Mesendoderm (in vitro differentiated cells): ENCODE results near the gene ZNF132. TPM values are rescaled to one million over a fixed set of nuclear protein-coding genes. Genes with fewer than 3 reads are reported as not detected.

Experiments used
- DNase-seq: peaks from one replicate; pipeline ENCODE4 v3.0.0; 2013
- H2AK5ac ChIP-seq: 2 replicates; pipeline ENCODE4 v1.6.1; 2013; ENCODE audit warnings: low read length, inconsistent platforms
- H2BK120ac ChIP-seq: 2 replicates; pipeline ENCODE4 v1.6.1; 2013; ENCODE audit warnings: low read depth, mild to moderate bottlenecking, low read length, moderate library complexity, mixed read lengths
- H2BK15ac ChIP-seq: replicated peaks from 2 replicates; pipeline ENCODE4 v1.6.1; 2013; ENCODE audit warnings: low read depth, mild to moderate bottlenecking, moderate library complexity
- H2BK5ac ChIP-seq: 2 replicates; pipeline ENCODE4 v1.6.1; 2013; ENCODE audit warnings: low read length, inconsistent platforms
- H3K18ac ChIP-seq: 2 replicates; pipeline ENCODE4 v1.6.1; 2013; ENCODE audit warnings: mild to moderate bottlenecking, low read length, mixed read lengths
- H3K23ac ChIP-seq: one replicate; pipeline ENCODE4 v1.6.1; 2013; ENCODE audit warnings: low read length
- H3K27ac ChIP-seq: 2 replicates; pipeline ENCODE4 v1.5.1; 2013; ENCODE audit warnings: low read depth, mild to moderate bottlenecking, inconsistent platforms, low read length, moderate library complexity
- H3K27me3 ChIP-seq: 2 replicates; pipeline ENCODE4 v1.6.1; 2013; ENCODE audit warnings: low read length, control low read depth, mild to moderate bottlenecking, inconsistent platforms; ENCODE audit not compliant: insufficient read depth, poor library complexity
- H3K36me3 ChIP-seq: 2 replicates; pipeline ENCODE4 v1.6.1; 2013; ENCODE audit warnings: low read length, inconsistent platforms; ENCODE audit not compliant: control insufficient read depth, insufficient read depth
- H3K4ac ChIP-seq: one replicate; pipeline ENCODE4 v1.6.1; 2013; ENCODE audit warnings: low read depth, mild to moderate bottlenecking, low read length, moderate library complexity
- H3K4me1 ChIP-seq: 2 replicates; pipeline ENCODE4 v1.6.1; 2013; ENCODE audit warnings: low read depth, low read length, inconsistent platforms; ENCODE audit not compliant: control insufficient read depth
- H3K4me2 ChIP-seq: 2 replicates; pipeline ENCODE4 v1.6.1; 2013; ENCODE audit warnings: low read length
- H3K4me3 ChIP-seq: 2 replicates; pipeline ENCODE4 v1.5.1; 2013; ENCODE audit warnings: mild to moderate bottlenecking, low read length
- H3K56ac ChIP-seq: one replicate; pipeline ENCODE4 v1.6.1; 2013; ENCODE audit warnings: low read length
- H3K79me1 ChIP-seq: 2 replicates; pipeline ENCODE4 v1.6.1; 2013; ENCODE audit warnings: low read length, inconsistent platforms
- H3K79me2 ChIP-seq: 2 replicates; pipeline ENCODE4 v1.6.1; 2013; ENCODE audit warnings: mild to moderate bottlenecking, low read length; ENCODE audit not compliant: control insufficient read depth, insufficient read depth
- H3K9ac ChIP-seq: 2 replicates; pipeline ENCODE4 v1.6.1; 2013; ENCODE audit warnings: low read length, inconsistent platforms
- H4K5ac ChIP-seq: one replicate; pipeline ENCODE4 v1.6.1; 2013; ENCODE audit warnings: low read length
- H4K8ac ChIP-seq: one replicate; pipeline ENCODE4 v1.6.1; 2013; ENCODE audit warnings: low read depth, mild to moderate bottlenecking, control low read depth, low read length, moderate library complexity
- WGBS: extraction: QIAGEN DNeasy Blood & Tissue Kit; methylation state at CpG from one replicate; pipeline ENCODE4 v1.1.7; 2013; ENCODE audit warnings: low lambda C conversion rate, missing lambda C conversion rate; ENCODE audit not compliant: insufficient coverage; ENCODE audit errors: extremely low coverage; 5-methylcytosine and 5-hydroxymethylcytosine counted together
- small RNA-seq: library from polyadenylated mRNA; stranded (forward); fragments of <200 nt; extraction: miRNeasy Mini kit (QIAGEN cat#:217004); gene quantifications from one replicate; pipeline ENCODE3, GENCODE V24; 2013; ENCODE audit not compliant: insufficient read depth

ZNF132 gene

GRCh38 chr19:58385891-58386575 is 53.9 kb downstream of the ZNF132 start:
- no CpG with 5 or more reads among the region's 36 CpGs for whole genome bisulfite sequencing
- no peak for DNase-seq

GRCh38 chr19:58385313-58385890 is 54.6 kb downstream of the ZNF132 start:
- Histone ChIP-seq H3K79me1 (peaks cover 8% of the 10 kb centered on the region), H3K27me3 (no peaks in the 10 kb centered on the region), H3K79me2 (peaks cover 23% of the 10 kb centered on the region), H3K4me2 (peak overlapping the region; percentile 49), H3K27ac (no peak overlapping the region), H3K4me1 (peaks cover 6% of the 10 kb centered on the region), H4K8ac (no peak overlapping the region), H2AK5ac (no peak overlapping the region), H3K4ac (no peak overlapping the region), H3K36me3 (peaks cover 6% of the 10 kb centered on the region), H3K23ac (no peak overlapping the region), H4K5ac (peak overlapping the region; percentile 84), H3K4me3 (no peak overlapping the region), H3K56ac (peak overlapping the region; percentile 98), H3K18ac (no peak overlapping the region), H2BK15ac (no peak overlapping the region), H2BK5ac (no peak overlapping the region), H3K9ac (peak overlapping the region; percentile 92), H2BK120ac (no peak overlapping the region)
- no CpG with 5 or more reads among the region's 9 CpGs for WGBS
- no peak for DNase-seq

More at GRCh38 chr19:58385891-58386575, 53.9 kb downstream of the ZNF132 start:
- H4K5ac ChIP-seq = peak overlapping the region; percentile 84
- H3K18ac ChIP-seq = peak overlapping the region; percentile 51
- H3K4ac ChIP-seq = peak overlapping the region; percentile 94
- H3K4me3 ChIP-seq = peak overlapping the region; percentile 64
- peak overlapping the region; percentile 52 for H2BK5ac ChIP-seq
- H3K27me3 ChIP-seq = no peaks in the 10 kb centered on the region
- H4K8ac ChIP-seq = no peak overlapping the region
- H3K4me1 ChIP-seq = peaks cover 6% of the 10 kb centered on the region
- H3K56ac ChIP-seq = peak overlapping the region; percentile 98
- H3K36me3 ChIP-seq = peaks cover 9% of the 10 kb centered on the region
- H3K79me1 ChIP-seq = peaks cover 10% of the 10 kb centered on the region
- peak overlapping the region; percentile 49 for H3K4me2 ChIP-seq
- H3K79me2 ChIP-seq = peaks cover 27% of the 10 kb centered on the region
- H3K27ac ChIP-seq = peak overlapping the region; percentile 87
- H3K23ac ChIP-seq = peak overlapping the region; percentile 52
- no peak overlapping the region for H2BK120ac ChIP-seq
- H2BK15ac ChIP-seq = no peak overlapping the region
- peak overlapping the region; percentile 57 for H2AK5ac ChIP-seq
- H3K9ac ChIP-seq = peak overlapping the region; percentile 92

GRCh38 chr19:58382997-58383603 is 56.9 kb downstream of the ZNF132 start:
- WGBS = no CpG with 5 or more reads among the region's 6 CpGs
- Histone ChIP-seq H3K18ac (no peak overlapping the region), H3K27me3 (no peaks in the 10 kb centered on the region), H3K4me2 (no peak overlapping the region), H2BK120ac (no peak overlapping the region), H3K9ac (no peak overlapping the region), H3K79me1 (peaks cover 8% of the 10 kb centered on the region), H2BK5ac (no peak overlapping the region), H3K56ac (no peak overlapping the region), H4K5ac (no peak overlapping the region), H2BK15ac (no peak overlapping the region), H3K36me3 (peaks cover under 1% of the 10 kb centered on the region), H3K4ac (no peak overlapping the region), H4K8ac (no peak overlapping the region), H3K79me2 (peaks cover 10% of the 10 kb centered on the region), H3K4me1 (peaks cover 5% of the 10 kb centered on the region), H3K4me3 (no peak overlapping the region), H3K27ac (no peak overlapping the region), H2AK5ac (no peak overlapping the region), H3K23ac (no peak overlapping the region)
- no peak for DNase-seq

Small RNAs within 50 kb of the gene (small RNA-seq; reads per million reads assigned to genes)
- not detected for gene MIR4754
- gene RNU6-1337P = not detected
